ENCODE measurements around the gene TSPAN4. TPM values are rescaled to one million over a fixed set of nuclear protein-coding genes. Genes with fewer than 3 reads are reported as not detected.
A peak's percentile ranks its signal among the peaks of the same experiment; 100 is the strongest.

Gene TSPAN4
- total and polyA plus RNA-seq, 9 of the 15 experiments (the other 6 are each of a cell fraction or from before 2014, with no cell fraction given), result 0.07 to 31.0 (median 15.7) TPM

- TF ChIP-seq TOE1 (IDR thresholded peaks at IDR 0.05; ENCODE audit: borderline replicate concordance), result no peak
- TF ChIP-seq TOE1 (CRISPR knock-in tag; IDR thresholded peaks at IDR 0.05; ENCODE audit: borderline replicate concordance, low read depth), result no peak
- no peak; the same call in 1 of the 2 replicates for TF ChIP-seq ZEB2 (IDR thresholded peaks at IDR 0.05)
- peak; percentile 94 for TF ChIP-seq ZBTB40 (IDR thresholded peaks at IDR 0.05)
- TF ChIP-seq ZBTB40 (CRISPR knock-in tag; IDR thresholded peaks at IDR 0.05), result no peak
- TF ChIP-seq CUX1 (CRISPR knock-in tag; IDR thresholded peaks at IDR 0.05), result no peak
- TF ChIP-seq TFAM (CRISPR knock-in tag; conservative IDR thresholded peaks at IDR 0.05), result no peak
- peak; percentile 15 for TF ChIP-seq TAF1 (IDR thresholded peaks at IDR 0.05; ENCODE audit: control insufficient read depth, extremely low read depth, insufficient read depth, low read length, severe bottlenecking)
- peak in 2 of 3 experiments; percentile 9 to 26; a peak in 2 of 6 replicates for TF ChIP-seq CTCF (IDR thresholded peaks at IDR 0.05 in 2 of 3, conservative IDR thresholded peaks at IDR 0.05 in 1 of 3; ENCODE audit: insufficient read depth in 2 of 3, low read depth in 1 of 3, low read length in 3 of 3)
- TF ChIP-seq CC2D1A (IDR thresholded peaks at IDR 0.05), result no peak
- TF ChIP-seq HNRNPK (IDR thresholded peaks at IDR 0.05; ENCODE audit: low read depth, low read length, poor library complexity, severe bottlenecking), result peak; percentile 89
- no peak for TF ChIP-seq PHB2 (IDR thresholded peaks at IDR 0.05; ENCODE audit: low read depth)
These were observed 68.0 kb downstream of the TSPAN4 start, which contains the start of gene CHID1 (continued) for GRCh38 chr11:910589-911030.

All from K562 (cell line).